ENCODE data around the gene MYLK4. TPM values are rescaled to one million over a fixed set of nuclear protein-coding genes. Genes with fewer than 3 reads are reported as not detected.

Gene MYLK4
- total RNA-seq, 4 donors from 2014 or later: 0.41 to 0.79 (median 0.67) TPM

GRCh38 chr6:2667617-2668016 lies 83.1 kb downstream of the MYLK4 start:
- 50 to 83% methylated on average over 2 to 7 of the region's 7 CpGs for WGBS, 2 donors (ENCODE audit: low coverage in 1 of 2)
- H3K36me3 ChIP-seq: no peaks in the 10 kb centered on the region
- TF ChIP-seq EP300 (IDR thresholded peaks at IDR 0.05; ENCODE audit: low read depth) (no peak), CTCF (IDR thresholded peaks at IDR 0.05) (no peak), POLR2AphosphoS5 (IDR thresholded peaks at IDR 0.05) (no peak), POLR2A (IDR thresholded peaks at IDR 0.05) (no peak)
- no peaks in the 10 kb centered on the region for H3K4me1 ChIP-seq
- DNase-seq: no peak
- in situ Hi-C loops (cut with MboI; ENCODE audit: low pct_ligation_motif_present in 1 of 4, low pct_unique_long_range_greater_than_20kb in 1 of 4, low sequenced_read_pairs in 3 of 4) (no loop called here), intact Hi-C loops (cut with DNase I; ENCODE audit: low total_unique reads) (no loop called here)
- H3K4me3 ChIP-seq: no peak overlapping the region
- H3K27ac ChIP-seq: no peak overlapping the region
- H3K27me3 ChIP-seq: no peaks in the 10 kb centered on the region
- no peaks in the 10 kb centered on the region for H3K9me3 ChIP-seq

- Histone ChIP-seq H3K27ac (no peak overlapping the region), H3K9me3 (no peaks in the 10 kb centered on the region), H3K4me1 (no peaks in the 10 kb centered on the region), H3K27me3 (no peaks in the 10 kb centered on the region), H3K4me3 (no peak overlapping the region), H3K36me3 (no peaks in the 10 kb centered on the region)
- no peak for TF ChIP-seq POLR2AphosphoS5 (IDR thresholded peaks at IDR 0.05)
- no peak for TF ChIP-seq CTCF (IDR thresholded peaks at IDR 0.05)
- TF ChIP-seq POLR2A (IDR thresholded peaks at IDR 0.05): no peak
- no peak for TF ChIP-seq EP300 (IDR thresholded peaks at IDR 0.05; ENCODE audit: low read depth)
- no peak for DNase-seq
- intact Hi-C loops (cut with DNase I; ENCODE audit: low total_unique reads): no loop called here
- in situ Hi-C loops (cut with MboI; ENCODE audit: low pct_ligation_motif_present in 1 of 4, low pct_unique_long_range_greater_than_20kb in 1 of 4, low sequenced_read_pairs in 3 of 4): no loop called here
- 78 to 86% methylated on average over 4 to 6 of the region's 6 CpGs for WGBS, 2 donors (ENCODE audit: low coverage in 1 of 2)
These were observed 83.7 kb downstream of the MYLK4 start for GRCh38 chr6:2666906-2667575.

GRCh38 chr6:2665146-2666070 lies 85.3 kb downstream of the MYLK4 start:
- 53 to 80% methylated on average over 2 to 11 of the region's 11 CpGs for WGBS, 2 donors (ENCODE audit: low coverage in 1 of 2)
- H3K27me3 ChIP-seq: no peaks in the 10 kb centered on the region
- H3K4me1 ChIP-seq: no peaks in the 10 kb centered on the region
- no peak overlapping the region for H3K4me3 ChIP-seq
- intact Hi-C loops (cut with DNase I; ENCODE audit: low total_unique reads) (no loop called here), in situ Hi-C loops (cut with MboI; ENCODE audit: low pct_ligation_motif_present in 1 of 4, low pct_unique_long_range_greater_than_20kb in 1 of 4, low sequenced_read_pairs in 3 of 4) (no loop called here)
- no peak overlapping the region for H3K27ac ChIP-seq
- no peak for DNase-seq
- TF ChIP-seq POLR2A (IDR thresholded peaks at IDR 0.05): no peak
- no peak for TF ChIP-seq CTCF (IDR thresholded peaks at IDR 0.05)
- no peak for TF ChIP-seq POLR2AphosphoS5 (IDR thresholded peaks at IDR 0.05)
- TF ChIP-seq EP300 (IDR thresholded peaks at IDR 0.05; ENCODE audit: low read depth): no peak
- H3K9me3 ChIP-seq: no peaks in the 10 kb centered on the region
- H3K36me3 ChIP-seq: no peaks in the 10 kb centered on the region

DNA sequence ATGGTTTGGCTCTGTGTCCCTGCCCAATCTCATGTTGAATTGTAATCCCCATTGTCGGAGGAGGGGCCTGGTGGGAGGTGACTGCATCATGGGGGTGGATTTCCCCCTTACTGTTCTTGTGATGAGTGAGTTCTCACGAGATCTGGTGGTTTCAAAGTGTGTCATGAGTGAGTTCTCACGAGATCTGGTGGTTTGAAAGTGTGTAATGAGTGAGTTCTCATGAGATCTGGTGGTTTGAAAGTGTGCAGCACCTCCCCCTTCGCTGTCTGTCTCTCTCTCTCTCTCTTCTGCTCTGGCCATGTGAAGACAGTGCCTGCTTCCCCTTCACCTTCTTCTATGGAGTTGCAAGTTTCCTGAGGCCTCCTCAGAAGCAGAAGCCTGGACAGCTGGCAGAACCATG lies 87.6 kb downstream of the MYLK4 start:
- H3K36me3 ChIP-seq: no peaks in the 10 kb centered on the region
- in situ Hi-C loops (cut with MboI; ENCODE audit: low pct_ligation_motif_present in 1 of 4, low pct_unique_long_range_greater_than_20kb in 1 of 4, low sequenced_read_pairs in 3 of 4) (no loop called here), intact Hi-C loops (cut with DNase I; ENCODE audit: low total_unique reads) (no loop called here)
- DNase-seq: no peak
- no peak overlapping the region for H3K27ac ChIP-seq
- WGBS, 2 donors (ENCODE audit: low coverage in 1 of 2): 50 to 67% methylated on average over 1 to 4 of the region's 4 CpGs
- no peaks in the 10 kb centered on the region for H3K27me3 ChIP-seq
- no peaks in the 10 kb centered on the region for H3K9me3 ChIP-seq
- no peak overlapping the region for H3K4me3 ChIP-seq
- TF ChIP-seq CTCF (IDR thresholded peaks at IDR 0.05): no peak
- no peak for TF ChIP-seq EP300 (IDR thresholded peaks at IDR 0.05; ENCODE audit: low read depth)
- no peak for TF ChIP-seq POLR2A (IDR thresholded peaks at IDR 0.05)
- TF ChIP-seq POLR2AphosphoS5 (IDR thresholded peaks at IDR 0.05): no peak
- no peaks in the 10 kb centered on the region for H3K4me1 ChIP-seq

All from transverse colon (tissue), 4 donors.